Epithelial cell of esophagus (primary cell): ENCODE results near the gene IL27RA.
A peak's percentile ranks its signal among the peaks of the same experiment; 100 is the strongest.

ENCODE experiments used
- DNase-seq: peaks from one replicate; pipeline ENCODE4 v3.0.0; 2010; ENCODE audit warnings: low read depth
- H3K4me3 ChIP-seq: 2 replicates; pipeline ENCODE4 v1.5.1; 2011; ENCODE audit warnings: mild to moderate bottlenecking, low read length, control low read depth
- TF ChIP-seq, protein P1 (sequence below): IDR thresholded peaks from 2 replicates; pipeline ENCODE4 v1.5.1; 2011; ENCODE audit warnings: low read depth, mild to moderate bottlenecking, low read length, control low read depth, inconsistent platforms; ENCODE audit not compliant: insufficient read depth; ENCODE audit errors: missing control alignments

Gene IL27RA

DNA sequence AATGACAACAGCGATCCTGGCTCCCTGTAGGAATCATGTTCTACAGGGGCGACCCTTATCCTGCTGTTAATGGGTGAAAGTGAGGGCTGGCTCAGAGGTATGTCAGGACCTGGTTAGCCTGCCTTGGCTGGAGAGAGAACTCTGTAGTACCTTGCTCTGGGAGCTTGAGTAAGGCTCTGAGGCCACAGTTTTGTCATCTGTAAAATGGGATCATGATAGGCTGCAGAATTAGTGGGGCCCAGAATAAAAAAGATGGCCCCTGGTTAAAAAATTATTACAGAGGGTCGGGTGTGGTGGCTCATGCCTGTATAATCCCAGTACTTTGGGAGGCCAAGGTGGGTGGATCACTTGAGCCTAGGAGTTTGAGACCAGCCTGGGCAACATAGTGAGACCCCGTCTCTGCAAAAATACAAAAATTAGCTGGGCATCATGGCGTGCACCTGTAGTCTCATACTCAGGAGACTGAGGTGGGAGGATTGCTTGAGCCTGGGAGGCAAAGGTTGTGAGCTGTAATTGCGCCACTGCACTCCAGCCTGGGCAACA is 69.5 kb downstream of the IL27RA start:
- no peak for DNase-seq
- no peak overlapping the region for H3K4me3 ChIP-seq
- TF ChIP-seq, protein P1, sequence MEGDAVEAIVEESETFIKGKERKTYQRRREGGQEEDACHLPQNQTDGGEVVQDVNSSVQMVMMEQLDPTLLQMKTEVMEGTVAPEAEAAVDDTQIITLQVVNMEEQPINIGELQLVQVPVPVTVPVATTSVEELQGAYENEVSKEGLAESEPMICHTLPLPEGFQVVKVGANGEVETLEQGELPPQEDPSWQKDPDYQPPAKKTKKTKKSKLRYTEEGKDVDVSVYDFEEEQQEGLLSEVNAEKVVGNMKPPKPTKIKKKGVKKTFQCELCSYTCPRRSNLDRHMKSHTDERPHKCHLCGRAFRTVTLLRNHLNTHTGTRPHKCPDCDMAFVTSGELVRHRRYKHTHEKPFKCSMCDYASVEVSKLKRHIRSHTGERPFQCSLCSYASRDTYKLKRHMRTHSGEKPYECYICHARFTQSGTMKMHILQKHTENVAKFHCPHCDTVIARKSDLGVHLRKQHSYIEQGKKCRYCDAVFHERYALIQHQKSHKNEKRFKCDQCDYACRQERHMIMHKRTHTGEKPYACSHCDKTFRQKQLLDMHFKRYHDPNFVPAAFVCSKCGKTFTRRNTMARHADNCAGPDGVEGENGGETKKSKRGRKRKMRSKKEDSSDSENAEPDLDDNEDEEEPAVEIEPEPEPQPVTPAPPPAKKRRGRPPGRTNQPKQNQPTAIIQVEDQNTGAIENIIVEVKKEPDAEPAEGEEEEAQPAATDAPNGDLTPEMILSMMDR = no peak

DNA sequence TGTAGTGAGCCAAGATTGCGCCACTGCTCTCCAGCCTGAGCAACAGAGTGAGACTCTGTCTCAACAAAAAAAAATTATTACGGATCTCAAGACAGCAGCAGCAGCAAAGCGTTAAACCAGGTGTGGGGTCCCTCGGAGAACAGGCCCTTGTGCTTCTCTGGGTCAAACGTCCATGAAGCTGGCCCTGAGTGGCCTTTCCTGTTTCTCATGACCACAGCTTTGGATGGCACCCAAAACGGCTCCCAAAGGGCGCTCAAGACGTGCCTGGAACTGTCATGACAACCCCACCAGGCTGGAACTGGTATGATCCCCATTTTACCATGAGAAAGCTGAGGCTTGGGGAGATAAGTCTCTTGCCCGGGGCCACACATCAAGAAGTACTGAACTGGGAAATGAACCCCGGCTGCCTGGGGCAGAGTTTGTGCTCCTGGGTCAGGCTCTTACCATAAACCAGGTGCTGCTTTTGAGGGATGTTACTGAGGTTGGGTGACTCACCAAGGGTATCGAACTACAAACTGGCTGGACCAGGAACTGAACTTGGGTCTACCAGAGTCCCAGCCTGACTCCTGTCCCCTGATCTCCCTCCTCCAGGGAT is 70.6 kb downstream of the IL27RA start:
- DNase-seq = peak; percentile 32
- TF ChIP-seq, protein P1 = no peak
- no peak overlapping the region for H3K4me3 ChIP-seq

DNA sequence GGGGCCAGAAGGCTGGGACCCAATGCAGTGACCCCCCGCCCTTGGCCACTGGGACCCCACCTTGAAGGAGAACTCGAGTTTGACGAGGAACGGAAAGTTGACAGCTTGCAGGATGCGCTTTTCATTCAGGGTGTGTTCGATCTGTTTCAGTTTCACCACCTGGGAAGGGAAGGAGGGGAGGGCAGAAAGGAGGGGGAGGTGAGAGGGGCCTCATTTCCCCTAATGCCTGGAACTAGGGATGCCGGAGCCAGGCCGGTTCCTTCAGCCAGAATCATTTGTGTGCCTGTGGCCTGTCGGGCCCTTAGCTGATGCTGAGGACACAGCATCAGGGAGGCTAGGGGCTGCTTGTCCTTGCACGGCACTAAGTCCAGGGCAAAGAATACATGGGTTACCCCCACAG is 71.2 kb downstream of the IL27RA start:
- H3K4me3 ChIP-seq = no peak overlapping the region
- TF ChIP-seq, protein P1 = no peak
- DNase-seq = no peak
